ENCODE data around the gene UVRAG.
"Not testable (repeated sequence)": the region's sequence is repeated elsewhere in the genome, so short reads cannot be mapped to it uniquely, and the experiment has no call there.

Gene UVRAG

DNA sequence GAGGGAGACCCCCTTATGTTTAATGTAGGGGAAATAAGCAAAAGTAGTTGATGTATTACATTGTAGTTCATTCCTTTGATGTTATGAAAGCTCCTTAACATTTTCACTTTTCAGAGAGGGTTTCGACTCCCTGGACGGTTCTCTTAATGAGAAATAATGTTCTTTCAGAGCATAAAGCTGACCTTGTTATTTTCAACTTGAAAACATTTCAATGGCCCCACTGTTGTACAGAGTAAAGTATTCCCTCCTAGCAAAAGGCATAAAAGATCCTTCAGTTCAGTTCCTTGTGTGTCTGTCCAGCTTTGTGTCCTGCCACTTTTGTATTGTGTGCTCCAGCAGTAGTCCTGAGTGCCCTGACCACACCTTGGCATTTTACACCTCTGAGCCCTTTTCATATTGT is 63.9 kb downstream of the UVRAG start:
- Histone ChIP-seq H3K27me3 (ENCODE audit: insufficient read depth, poor library complexity, severe bottlenecking) (no peaks in the 10 kb centered on the region), H3K4me3 (replicated peaks; ENCODE audit: insufficient read depth, low read length) (no peak overlapping the region), H3K27ac (replicated peaks) (no peak overlapping the region)
- TF ChIP-seq POLR2AphosphoS5 (IDR thresholded peaks at IDR 0.05; ENCODE audit: low read depth) (no peak), GABPA (IDR thresholded peaks at IDR 0.05; ENCODE audit: low read depth) (no peak), SPI1 (IDR thresholded peaks at IDR 0.05; ENCODE audit: borderline replicate concordance, low read depth) (no peak)
- TF ChIP-seq, protein P1, sequence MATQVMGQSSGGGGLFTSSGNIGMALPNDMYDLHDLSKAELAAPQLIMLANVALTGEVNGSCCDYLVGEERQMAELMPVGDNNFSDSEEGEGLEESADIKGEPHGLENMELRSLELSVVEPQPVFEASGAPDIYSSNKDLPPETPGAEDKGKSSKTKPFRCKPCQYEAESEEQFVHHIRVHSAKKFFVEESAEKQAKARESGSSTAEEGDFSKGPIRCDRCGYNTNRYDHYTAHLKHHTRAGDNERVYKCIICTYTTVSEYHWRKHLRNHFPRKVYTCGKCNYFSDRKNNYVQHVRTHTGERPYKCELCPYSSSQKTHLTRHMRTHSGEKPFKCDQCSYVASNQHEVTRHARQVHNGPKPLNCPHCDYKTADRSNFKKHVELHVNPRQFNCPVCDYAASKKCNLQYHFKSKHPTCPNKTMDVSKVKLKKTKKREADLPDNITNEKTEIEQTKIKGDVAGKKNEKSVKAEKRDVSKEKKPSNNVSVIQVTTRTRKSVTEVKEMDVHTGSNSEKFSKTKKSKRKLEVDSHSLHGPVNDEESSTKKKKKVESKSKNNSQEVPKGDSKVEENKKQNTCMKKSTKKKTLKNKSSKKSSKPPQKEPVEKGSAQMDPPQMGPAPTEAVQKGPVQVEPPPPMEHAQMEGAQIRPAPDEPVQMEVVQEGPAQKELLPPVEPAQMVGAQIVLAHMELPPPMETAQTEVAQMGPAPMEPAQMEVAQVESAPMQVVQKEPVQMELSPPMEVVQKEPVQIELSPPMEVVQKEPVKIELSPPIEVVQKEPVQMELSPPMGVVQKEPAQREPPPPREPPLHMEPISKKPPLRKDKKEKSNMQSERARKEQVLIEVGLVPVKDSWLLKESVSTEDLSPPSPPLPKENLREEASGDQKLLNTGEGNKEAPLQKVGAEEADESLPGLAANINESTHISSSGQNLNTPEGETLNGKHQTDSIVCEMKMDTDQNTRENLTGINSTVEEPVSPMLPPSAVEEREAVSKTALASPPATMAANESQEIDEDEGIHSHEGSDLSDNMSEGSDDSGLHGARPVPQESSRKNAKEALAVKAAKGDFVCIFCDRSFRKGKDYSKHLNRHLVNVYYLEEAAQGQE (IDR thresholded peaks at IDR 0.05; ENCODE audit: insufficient replicate concordance, low read depth): no peak
- no peak for DNase-seq (ENCODE audit: low read depth in 1 of 2, low spot score in 1 of 2)

DNA sequence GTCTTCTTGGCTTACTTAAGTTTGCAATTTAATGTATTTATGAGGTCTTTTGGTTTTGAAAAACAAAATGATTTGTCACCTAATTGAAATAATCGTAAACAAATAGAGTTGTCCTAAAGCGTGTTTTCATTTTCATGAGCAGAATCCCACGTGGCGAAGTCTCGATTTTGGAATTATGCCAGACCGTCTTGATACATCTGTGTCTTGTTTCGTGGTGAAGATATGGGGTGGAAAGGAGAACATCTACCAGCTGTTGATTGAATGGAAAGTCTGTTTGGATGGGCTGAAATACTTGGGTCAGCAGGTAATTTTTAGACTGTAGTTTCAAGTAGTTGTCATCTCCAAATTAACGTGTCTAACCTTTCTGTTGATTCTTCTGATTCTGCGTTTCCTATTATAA is 64.7 kb downstream of the UVRAG start:
- no peak overlapping the region for H3K27ac ChIP-seq (replicated peaks)
- TF ChIP-seq SPI1 (IDR thresholded peaks at IDR 0.05; ENCODE audit: borderline replicate concordance, low read depth) (no peak), GABPA (IDR thresholded peaks at IDR 0.05; ENCODE audit: low read depth) (no peak), POLR2AphosphoS5 (IDR thresholded peaks at IDR 0.05; ENCODE audit: low read depth) (no peak)
- TF ChIP-seq, protein P1 (IDR thresholded peaks at IDR 0.05; ENCODE audit: insufficient replicate concordance, low read depth): no peak
- H3K4me3 ChIP-seq (replicated peaks; ENCODE audit: insufficient read depth, low read length): no peak overlapping the region
- no peak for DNase-seq (ENCODE audit: low read depth in 1 of 2, low spot score in 1 of 2)
- H3K27me3 ChIP-seq (ENCODE audit: insufficient read depth, poor library complexity, severe bottlenecking): no peaks in the 10 kb centered on the region

DNA sequence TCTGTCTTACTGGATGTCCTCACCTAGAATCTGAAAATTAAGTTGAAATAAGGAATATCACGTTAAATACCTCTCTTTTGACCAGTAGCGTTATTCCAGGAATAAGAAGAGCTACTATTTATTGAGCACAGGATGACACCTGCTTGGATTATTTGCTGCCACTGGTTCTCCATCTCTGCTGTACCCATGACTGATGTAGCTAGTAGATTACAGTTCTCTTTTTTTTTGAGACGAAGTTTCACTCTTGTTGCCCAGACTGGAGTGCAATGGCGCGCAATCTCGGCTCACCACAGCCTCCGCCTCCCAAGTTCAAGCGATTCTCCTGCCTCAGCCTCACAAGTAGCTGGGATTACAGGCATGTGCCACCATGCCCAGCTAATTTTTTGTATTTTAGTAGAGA is 65.3 kb downstream of the UVRAG start:
- not testable (repeated sequence) for H3K27ac ChIP-seq (replicated peaks); DNase-seq (ENCODE audit: low read depth in 1 of 2, low spot score in 1 of 2); H3K4me3 ChIP-seq (replicated peaks; ENCODE audit: insufficient read depth, low read length); H3K27me3 ChIP-seq (ENCODE audit: insufficient read depth, poor library complexity, severe bottlenecking)

DNA sequence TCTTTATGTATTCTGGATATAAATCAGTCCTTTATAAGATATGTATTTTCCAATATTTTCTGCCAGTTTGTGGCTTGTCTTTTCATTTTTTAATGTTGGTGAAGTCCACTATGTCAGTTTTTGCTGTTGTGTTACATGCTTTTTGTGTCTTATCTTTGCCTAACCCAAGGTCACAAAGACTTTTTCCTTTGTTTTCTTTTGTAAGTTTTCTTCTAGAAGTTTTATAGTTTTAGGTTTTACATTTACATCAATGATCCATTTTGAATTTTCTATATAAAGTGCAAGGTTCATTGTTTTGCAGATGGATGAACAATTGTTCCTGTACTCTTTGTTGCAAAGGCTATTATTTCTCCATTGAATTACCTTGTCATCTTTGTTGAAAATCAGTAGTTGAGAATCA is 69.3 kb downstream of the UVRAG start:
- Histone ChIP-seq H3K27me3 (ENCODE audit: insufficient read depth, poor library complexity, severe bottlenecking) (no peaks in the 10 kb centered on the region), H3K4me3 (replicated peaks; ENCODE audit: insufficient read depth, low read length) (no peak overlapping the region), H3K27ac (replicated peaks) (no peak overlapping the region)
- no peak for DNase-seq (ENCODE audit: low read depth in 1 of 2, low spot score in 1 of 2)
- TF ChIP-seq, protein P2, sequence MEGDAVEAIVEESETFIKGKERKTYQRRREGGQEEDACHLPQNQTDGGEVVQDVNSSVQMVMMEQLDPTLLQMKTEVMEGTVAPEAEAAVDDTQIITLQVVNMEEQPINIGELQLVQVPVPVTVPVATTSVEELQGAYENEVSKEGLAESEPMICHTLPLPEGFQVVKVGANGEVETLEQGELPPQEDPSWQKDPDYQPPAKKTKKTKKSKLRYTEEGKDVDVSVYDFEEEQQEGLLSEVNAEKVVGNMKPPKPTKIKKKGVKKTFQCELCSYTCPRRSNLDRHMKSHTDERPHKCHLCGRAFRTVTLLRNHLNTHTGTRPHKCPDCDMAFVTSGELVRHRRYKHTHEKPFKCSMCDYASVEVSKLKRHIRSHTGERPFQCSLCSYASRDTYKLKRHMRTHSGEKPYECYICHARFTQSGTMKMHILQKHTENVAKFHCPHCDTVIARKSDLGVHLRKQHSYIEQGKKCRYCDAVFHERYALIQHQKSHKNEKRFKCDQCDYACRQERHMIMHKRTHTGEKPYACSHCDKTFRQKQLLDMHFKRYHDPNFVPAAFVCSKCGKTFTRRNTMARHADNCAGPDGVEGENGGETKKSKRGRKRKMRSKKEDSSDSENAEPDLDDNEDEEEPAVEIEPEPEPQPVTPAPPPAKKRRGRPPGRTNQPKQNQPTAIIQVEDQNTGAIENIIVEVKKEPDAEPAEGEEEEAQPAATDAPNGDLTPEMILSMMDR (IDR thresholded peaks at IDR 0.05; ENCODE audit: insufficient read depth, low read length): no peak
- TF ChIP-seq SPI1 (IDR thresholded peaks at IDR 0.05; ENCODE audit: borderline replicate concordance, low read depth) (no peak), POLR2AphosphoS5 (IDR thresholded peaks at IDR 0.05; ENCODE audit: low read depth) (no peak), GABPA (IDR thresholded peaks at IDR 0.05; ENCODE audit: low read depth) (no peak)
- TF ChIP-seq, protein P1 (IDR thresholded peaks at IDR 0.05; ENCODE audit: insufficient replicate concordance, low read depth): no peak

DNA sequence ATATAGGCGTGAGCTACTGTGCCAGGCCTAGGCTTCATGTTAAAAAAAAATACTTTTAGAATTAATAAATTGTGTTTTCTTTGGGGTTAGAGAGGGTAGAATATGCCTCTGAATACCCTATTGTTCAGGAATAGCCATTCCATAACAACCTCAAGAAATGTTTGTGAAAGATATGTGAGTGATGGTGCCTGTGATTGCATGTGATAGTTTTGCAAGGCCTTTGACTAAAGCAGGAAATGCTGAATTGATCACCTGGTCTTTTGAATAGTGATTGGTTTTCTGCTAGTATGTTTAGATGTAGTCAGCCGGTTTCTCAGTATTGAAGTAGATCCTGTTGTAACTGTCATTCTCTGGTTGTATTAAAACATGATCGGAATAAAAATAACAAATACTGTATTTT is 73.4 kb downstream of the UVRAG start:
- H3K4me3 ChIP-seq (replicated peaks; ENCODE audit: insufficient read depth, low read length): no peak overlapping the region
- no peak for DNase-seq (ENCODE audit: low read depth in 1 of 2, low spot score in 1 of 2)
- TF ChIP-seq SPI1 (IDR thresholded peaks at IDR 0.05; ENCODE audit: borderline replicate concordance, low read depth) (no peak), GABPA (IDR thresholded peaks at IDR 0.05; ENCODE audit: low read depth) (no peak), POLR2AphosphoS5 (IDR thresholded peaks at IDR 0.05; ENCODE audit: low read depth) (no peak)
- TF ChIP-seq, protein P2 (IDR thresholded peaks at IDR 0.05; ENCODE audit: insufficient read depth, low read length): no peak
- TF ChIP-seq, protein P1 (IDR thresholded peaks at IDR 0.05; ENCODE audit: insufficient replicate concordance, low read depth): no peak
- H3K27me3 ChIP-seq (ENCODE audit: insufficient read depth, poor library complexity, severe bottlenecking): no peaks in the 10 kb centered on the region
- no peak overlapping the region for H3K27ac ChIP-seq (replicated peaks)

Measured in HL-60 (cell line).